GM13976 (cell line): ENCODE data around the gene PTP4A2.

Source experiments
- DNase-seq: peaks from one replicate; pipeline ENCODE4 v3.0.0; 2012; ENCODE audit warnings: low spot score
- in situ Hi-C: fragments of 300-500 bp; cut with MboI; formaldehyde crosslinking; loops from one replicate; pipeline ENCODE4 v1.12.0; 2022; ENCODE audit warnings: low sequenced_read_pairs, mixed read lengths, inconsistent platforms; ENCODE audit not compliant: unreplicated experiment
- TF ChIP-seq, protein P1 (sequence below): IDR thresholded peaks from 2 replicates; pipeline ENCODE4 v1.5.1; 2012; ENCODE audit warnings: borderline replicate concordance, mild to moderate bottlenecking; ENCODE audit not compliant: insufficient read depth; ENCODE audit errors: extremely low read depth, missing control alignments, control extremely low read depth

Gene PTP4A2

DNA sequence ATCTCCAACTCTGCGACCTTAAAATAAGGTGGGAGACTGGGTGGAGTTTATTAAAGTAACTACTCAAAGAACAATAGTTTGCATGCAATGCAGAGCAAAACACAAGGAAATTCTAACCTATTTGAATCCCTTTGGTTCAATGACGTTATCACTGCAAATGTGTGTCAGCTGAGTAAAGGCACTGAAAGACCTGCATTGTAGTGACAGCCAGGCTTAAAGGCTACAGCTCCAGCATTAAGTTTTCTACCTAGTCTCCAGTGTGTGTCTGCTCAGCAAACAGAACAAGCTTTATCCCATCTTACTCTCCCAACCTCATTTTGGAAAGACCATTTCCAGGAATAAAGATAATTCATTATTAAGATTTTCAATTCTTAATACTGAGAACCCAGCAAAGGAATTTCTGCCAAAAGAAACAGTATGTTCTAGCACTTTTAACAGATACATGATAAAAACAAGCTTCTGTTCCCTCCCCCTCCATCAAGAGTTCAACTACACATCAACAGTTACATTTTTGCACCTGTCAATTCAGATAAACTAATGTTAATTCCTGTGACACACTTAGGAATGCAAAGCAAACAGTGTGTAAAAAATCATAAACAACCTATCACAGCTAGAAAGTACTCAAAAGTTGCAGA lies 14.2 kb downstream of the PTP4A2 start:
- in situ Hi-C loops, result no loop called here
- TF ChIP-seq, protein P1, sequence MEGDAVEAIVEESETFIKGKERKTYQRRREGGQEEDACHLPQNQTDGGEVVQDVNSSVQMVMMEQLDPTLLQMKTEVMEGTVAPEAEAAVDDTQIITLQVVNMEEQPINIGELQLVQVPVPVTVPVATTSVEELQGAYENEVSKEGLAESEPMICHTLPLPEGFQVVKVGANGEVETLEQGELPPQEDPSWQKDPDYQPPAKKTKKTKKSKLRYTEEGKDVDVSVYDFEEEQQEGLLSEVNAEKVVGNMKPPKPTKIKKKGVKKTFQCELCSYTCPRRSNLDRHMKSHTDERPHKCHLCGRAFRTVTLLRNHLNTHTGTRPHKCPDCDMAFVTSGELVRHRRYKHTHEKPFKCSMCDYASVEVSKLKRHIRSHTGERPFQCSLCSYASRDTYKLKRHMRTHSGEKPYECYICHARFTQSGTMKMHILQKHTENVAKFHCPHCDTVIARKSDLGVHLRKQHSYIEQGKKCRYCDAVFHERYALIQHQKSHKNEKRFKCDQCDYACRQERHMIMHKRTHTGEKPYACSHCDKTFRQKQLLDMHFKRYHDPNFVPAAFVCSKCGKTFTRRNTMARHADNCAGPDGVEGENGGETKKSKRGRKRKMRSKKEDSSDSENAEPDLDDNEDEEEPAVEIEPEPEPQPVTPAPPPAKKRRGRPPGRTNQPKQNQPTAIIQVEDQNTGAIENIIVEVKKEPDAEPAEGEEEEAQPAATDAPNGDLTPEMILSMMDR, result no peak
- no peak for DNase-seq

DNA sequence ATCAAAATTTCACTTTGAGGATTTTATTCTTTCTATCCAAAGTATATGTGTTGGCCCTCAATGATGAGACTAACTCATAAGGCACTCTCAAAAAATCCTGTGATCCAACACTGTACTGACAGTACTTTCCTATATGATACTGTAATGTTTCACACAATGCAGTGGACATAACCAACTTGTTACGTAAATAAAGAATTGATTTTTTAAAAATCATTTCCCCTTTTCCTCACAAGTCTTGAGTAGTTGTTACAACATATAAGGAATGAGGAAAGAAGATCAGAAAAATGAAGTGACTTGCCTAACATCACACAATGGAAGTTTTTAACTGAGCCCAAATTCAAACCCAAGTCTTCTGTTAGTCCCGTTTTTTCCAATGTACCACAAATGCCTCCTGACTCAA lies 17.2 kb downstream of the PTP4A2 start:
- in situ Hi-C loops, result no loop called here
- no peak for DNase-seq
- TF ChIP-seq, protein P1, result no peak

DNA sequence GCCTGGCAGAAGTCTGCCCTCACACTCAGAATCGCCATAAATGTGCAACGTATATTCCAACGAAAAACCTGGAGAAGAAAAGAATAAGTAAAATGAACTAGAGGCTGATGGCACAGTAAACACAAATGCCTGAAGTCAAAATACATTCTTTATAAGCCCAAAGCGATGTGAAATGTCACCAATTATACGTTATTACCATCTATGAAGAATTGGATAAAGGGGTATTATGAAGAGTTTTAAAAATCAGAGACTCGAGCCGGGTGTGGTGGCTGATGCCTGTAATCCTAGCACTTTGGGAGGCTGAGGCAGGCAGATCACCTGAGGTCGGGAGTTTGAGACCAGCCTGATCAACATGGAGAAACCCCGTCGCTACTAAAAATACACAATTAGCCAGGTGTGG lies 18.6 kb downstream of the PTP4A2 start:
- TF ChIP-seq, protein P1, result no peak

DNA sequence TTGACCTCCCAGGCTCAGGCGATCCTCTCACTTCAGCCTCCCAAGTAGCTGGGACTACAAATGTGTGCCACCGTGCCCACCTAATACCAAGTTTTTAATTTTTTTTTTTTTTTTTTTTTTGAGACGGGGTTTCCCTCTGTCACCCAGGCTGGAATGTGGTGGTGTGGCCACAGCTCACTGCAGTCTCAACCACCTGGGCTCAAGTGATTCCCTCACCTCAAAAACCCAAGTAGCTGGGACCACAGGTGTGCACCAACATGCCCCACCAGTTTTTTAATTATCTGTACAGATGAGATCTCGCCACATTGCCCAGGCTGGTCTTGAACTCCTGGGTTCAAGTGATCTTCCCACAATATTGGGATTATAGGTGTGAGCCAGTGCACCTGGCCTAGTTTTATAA lies 22.7 kb downstream of the PTP4A2 start:
- DNase-seq, result no peak
- TF ChIP-seq, protein P1, result no peak
- in situ Hi-C loops, result no loop called here

More for the DNA sequence above, 18.6 kb downstream of the PTP4A2 start:
- DNase-seq, result no peak
- in situ Hi-C loops, result no loop called here

DNA sequence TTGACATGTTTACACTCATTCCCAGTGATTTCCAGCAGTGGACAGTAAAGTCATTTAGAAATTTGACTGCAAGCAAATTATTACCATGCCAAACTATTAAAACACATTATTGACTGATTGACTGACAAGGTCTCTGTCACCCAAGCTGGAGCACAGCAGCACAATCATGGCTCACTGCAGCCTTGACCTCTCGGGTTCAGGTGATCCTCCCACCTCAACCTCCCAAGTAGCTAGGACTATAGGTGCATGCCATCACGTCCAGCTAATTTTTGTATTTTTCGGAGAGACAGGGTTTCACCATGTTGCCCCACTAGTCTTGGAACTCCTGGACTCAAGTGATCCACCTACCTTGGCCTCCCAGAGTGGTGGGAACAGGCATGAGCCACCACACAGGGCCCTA lies 24.2 kb downstream of the PTP4A2 start:
- in situ Hi-C loops, result no loop called here
- no peak for DNase-seq
- TF ChIP-seq, protein P1, result no peak

DNA sequence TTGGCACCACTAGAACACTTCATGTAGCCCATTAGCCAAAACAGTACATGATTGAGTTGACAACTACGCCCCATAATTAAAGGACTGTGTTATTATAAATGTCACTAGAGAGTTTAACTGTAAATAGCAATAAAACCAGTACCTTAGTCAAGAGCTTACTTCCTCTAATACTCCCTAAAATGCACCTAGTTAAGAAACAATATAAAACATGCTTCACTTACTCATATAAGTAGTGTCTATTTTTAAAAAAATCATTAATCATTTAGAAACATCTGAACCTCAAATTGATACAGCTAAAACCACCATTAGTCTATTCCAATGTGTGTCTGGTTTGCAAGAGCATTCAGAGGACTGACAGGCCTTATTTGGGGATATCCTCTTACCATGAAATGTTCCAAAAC lies 25.3 kb downstream of the PTP4A2 start:
- TF ChIP-seq, protein P1, result no peak
- no peak for DNase-seq
- in situ Hi-C loops, result no loop called here
